Upper lobe of right lung (tissue), 1 donor: ENCODE results near the gene NPLOC4. TPM values are rescaled to one million over a fixed set of nuclear protein-coding genes. Genes with fewer than 3 reads are reported as not detected.

ENCODE experiments used
- ATAC-seq: fragments of 200-7000 bp; cut with Tn5 transposase; one replicate; pipeline ENCODE4 v1.9.1; 2020; ENCODE audit warnings: mild to moderate bottlenecking, moderate library complexity
- DNase-seq: peaks from one replicate; pipeline ENCODE4 v3.0.0-alpha.2; 2020
- H3K27ac ChIP-seq: fragments of 200-600 bp; one replicate; pipeline ENCODE4 v1.8.0; 2022
- H3K27me3 ChIP-seq: fragments of 200-600 bp; one replicate; pipeline ENCODE4 v1.8.0; 2022; ENCODE audit warnings: mild to moderate bottlenecking
- H3K36me3 ChIP-seq: fragments of 200-600 bp; one replicate; pipeline ENCODE4 v1.8.0; 2022
- H3K4me1 ChIP-seq: fragments of 200-600 bp; one replicate; pipeline ENCODE4 v1.8.0; 2022
- H3K4me3 ChIP-seq: fragments of 200-600 bp; one replicate; pipeline ENCODE4 v1.8.0; 2022; ENCODE audit warnings: mild to moderate bottlenecking
- H3K9me3 ChIP-seq: fragments of 200-600 bp; one replicate; pipeline ENCODE4 v1.8.0; 2022
- CTCF ChIP-seq: fragments of 200-600 bp; IDR thresholded peaks from one replicate; pipeline ENCODE4 v1.8.0; 2022; ENCODE audit warnings: antibody characterized with exemption
- intact Hi-C: fragments of 100-400 bp; cut with DNase I; formaldehyde crosslinking; loops from one replicate; pipeline ENCODE4 v1.11.0; 2022
- total RNA-seq: library from RNA; stranded (reverse); fragmentation: NEBNext Ultra II Directional; extraction: Animal tissue kit (Norgen Biotek cat#: 25700); gene quantifications from one replicate; pipeline ENCODE4 v1.2.1, GENCODE V29; 2021
- donor health status: DM: no; HTN: yes; CAD: no; lungs with severe emphysema.

The NPLOC4 gene
- total RNA-seq, 1 donor from 2014 or later = 93.6 TPM

DNA sequence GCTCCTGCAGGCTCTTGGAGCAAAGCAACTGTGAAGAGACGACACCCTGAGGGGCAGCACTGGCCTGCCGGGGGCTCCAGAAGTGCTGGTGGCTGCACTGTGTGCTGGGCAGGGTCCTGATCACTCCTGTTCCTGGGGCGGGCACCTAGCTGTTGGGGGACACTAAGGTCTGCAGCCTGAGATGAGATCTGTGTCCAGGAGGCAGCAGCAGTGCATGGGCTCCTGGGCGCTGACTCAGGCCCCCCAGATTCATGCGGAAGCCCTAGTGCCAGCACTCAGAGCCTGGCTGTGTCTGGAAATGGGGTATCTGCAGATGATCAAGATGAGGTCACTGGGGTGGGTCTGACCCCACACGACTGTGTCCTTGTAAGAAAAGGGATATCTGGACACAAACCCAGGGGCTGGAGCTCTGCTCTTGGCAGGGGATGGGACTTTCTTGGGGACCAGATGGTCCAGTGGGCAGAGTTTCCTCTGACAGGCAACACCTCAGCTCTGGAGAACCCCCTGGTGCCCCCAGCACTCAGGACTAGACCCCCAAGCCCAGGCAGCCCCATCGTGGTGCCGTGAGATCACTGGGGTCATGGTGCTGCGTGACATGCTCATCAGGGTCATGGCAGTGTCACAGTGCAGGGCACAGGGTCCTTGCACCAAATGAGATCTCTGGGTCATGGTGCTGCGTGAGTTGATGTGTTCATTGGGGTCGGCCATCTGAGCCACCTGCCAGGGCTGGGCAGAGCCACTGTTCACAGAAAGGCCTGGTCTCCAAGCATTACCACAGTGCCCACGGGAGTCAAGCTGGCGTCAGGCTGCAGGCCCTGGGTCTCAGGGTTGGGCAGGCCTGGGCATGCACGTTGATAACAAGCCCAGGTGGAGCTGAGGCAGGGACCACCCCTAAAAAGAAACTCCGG lies 94.2 kb downstream of the NPLOC4 start:
- Histone ChIP-seq H3K9me3 (no peaks in the 10 kb centered on the region), H3K4me1 (no peaks in the 10 kb centered on the region), H3K4me3 (no peak overlapping the region), H3K36me3 (peaks cover 66% of the 10 kb centered on the region), H3K27me3 (peaks cover 2% of the 10 kb centered on the region), H3K27ac (no peak overlapping the region)
- ATAC-seq (no peak), DNase-seq (no peak)
- intact Hi-C loops = no loop called here
- no peak for TF ChIP-seq CTCF

GRCh38 chr17:81541123-81541522 lies 95.8 kb downstream of the NPLOC4 start:
- no peak for TF ChIP-seq CTCF
- intact Hi-C loops = no loop called here
- no peak overlapping the region for H3K27ac ChIP-seq
- no peak for DNase-seq
- no peaks in the 10 kb centered on the region for H3K9me3 ChIP-seq
- peaks cover 10% of the 10 kb centered on the region for H3K4me1 ChIP-seq
- no peak overlapping the region for H3K4me3 ChIP-seq
- ATAC-seq = no peak
- H3K27me3 ChIP-seq = peaks cover 16% of the 10 kb centered on the region
- peaks cover 51% of the 10 kb centered on the region for H3K36me3 ChIP-seq

GRCh38 chr17:81540676-81541027 lies 96.3 kb downstream of the NPLOC4 start:
- Histone ChIP-seq H3K4me1 (peaks cover 10% of the 10 kb centered on the region), H3K4me3 (no peak overlapping the region), H3K36me3 (peaks cover 46% of the 10 kb centered on the region), H3K27ac (no peak overlapping the region), H3K9me3 (no peaks in the 10 kb centered on the region), H3K27me3 (peaks cover 16% of the 10 kb centered on the region)
- ATAC-seq (no peak), DNase-seq (peak; percentile 64)
- intact Hi-C loops = no loop called here
- no peak for TF ChIP-seq CTCF

DNA sequence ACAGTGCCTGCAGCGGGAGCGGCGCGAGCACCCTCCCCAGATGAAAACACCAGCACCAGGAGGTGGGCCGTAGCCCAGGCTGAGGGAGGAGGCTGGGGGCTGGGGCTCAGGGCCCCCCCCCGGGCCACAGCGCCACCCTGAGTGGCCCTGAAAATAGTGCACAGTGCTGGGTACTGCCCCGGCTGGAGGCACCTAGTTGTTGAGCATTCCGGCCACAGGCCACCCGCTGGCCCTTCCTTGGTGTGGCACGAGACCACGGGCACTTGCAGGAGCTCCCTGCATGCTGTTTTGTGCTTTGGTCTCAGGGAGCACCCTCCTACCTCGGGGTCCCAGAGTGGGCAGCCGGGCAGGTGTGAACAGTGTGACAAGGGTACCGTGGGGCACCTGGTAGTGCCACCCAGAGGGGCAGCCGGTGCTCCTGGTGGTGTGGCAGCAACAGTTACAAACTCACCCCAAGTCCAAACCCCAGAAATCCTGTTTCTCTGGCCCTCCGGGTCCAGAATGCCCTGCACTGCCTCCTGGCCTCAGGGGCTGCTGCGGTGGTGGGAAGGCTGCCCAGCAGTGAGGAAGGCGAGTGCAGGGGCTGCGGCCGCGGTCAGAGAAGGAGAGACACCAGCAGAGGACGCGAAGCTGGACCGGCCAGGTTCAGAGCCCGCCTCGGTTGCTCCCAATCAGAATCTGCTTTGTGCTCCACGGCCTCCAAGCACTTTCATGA lies 96.8 kb downstream of the NPLOC4 start:
- no peak for TF ChIP-seq CTCF
- H3K4me1 ChIP-seq = peaks cover 10% of the 10 kb centered on the region
- DNase-seq (no peak), ATAC-seq (no peak)
- H3K9me3 ChIP-seq = no peaks in the 10 kb centered on the region
- intact Hi-C loops = no loop called here
- no peak overlapping the region for H3K27ac ChIP-seq
- peaks cover 16% of the 10 kb centered on the region for H3K27me3 ChIP-seq
- H3K4me3 ChIP-seq = no peak overlapping the region
- H3K36me3 ChIP-seq = peaks cover 41% of the 10 kb centered on the region

DNA sequence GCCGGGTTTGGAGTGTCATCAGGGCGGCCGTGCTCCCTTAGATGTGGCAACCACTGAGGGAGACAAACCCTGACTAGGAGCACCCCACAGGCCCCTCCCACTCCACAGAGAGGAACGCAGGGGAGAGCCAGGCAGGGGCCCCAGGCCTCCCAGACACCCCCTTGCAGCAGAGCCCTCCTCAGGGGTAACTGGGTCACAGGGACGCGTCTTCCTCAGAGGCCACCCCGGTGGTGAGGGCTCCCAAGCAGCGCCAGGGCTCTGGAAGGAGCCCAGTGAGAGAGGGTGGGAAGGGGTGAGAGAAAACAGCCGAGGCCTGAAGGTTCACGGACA lies 97.4 kb downstream of the NPLOC4 start:
- DNase-seq (no peak), ATAC-seq (no peak)
- Histone ChIP-seq H3K9me3 (no peaks in the 10 kb centered on the region), H3K27ac (no peak overlapping the region), H3K4me3 (no peak overlapping the region), H3K27me3 (peaks cover 16% of the 10 kb centered on the region), H3K4me1 (peaks cover 10% of the 10 kb centered on the region), H3K36me3 (peaks cover 37% of the 10 kb centered on the region)
- intact Hi-C loops = no loop called here
- no peak for TF ChIP-seq CTCF
